ENCODE measurements around the gene CELF1.

The CELF1 gene

DNA sequence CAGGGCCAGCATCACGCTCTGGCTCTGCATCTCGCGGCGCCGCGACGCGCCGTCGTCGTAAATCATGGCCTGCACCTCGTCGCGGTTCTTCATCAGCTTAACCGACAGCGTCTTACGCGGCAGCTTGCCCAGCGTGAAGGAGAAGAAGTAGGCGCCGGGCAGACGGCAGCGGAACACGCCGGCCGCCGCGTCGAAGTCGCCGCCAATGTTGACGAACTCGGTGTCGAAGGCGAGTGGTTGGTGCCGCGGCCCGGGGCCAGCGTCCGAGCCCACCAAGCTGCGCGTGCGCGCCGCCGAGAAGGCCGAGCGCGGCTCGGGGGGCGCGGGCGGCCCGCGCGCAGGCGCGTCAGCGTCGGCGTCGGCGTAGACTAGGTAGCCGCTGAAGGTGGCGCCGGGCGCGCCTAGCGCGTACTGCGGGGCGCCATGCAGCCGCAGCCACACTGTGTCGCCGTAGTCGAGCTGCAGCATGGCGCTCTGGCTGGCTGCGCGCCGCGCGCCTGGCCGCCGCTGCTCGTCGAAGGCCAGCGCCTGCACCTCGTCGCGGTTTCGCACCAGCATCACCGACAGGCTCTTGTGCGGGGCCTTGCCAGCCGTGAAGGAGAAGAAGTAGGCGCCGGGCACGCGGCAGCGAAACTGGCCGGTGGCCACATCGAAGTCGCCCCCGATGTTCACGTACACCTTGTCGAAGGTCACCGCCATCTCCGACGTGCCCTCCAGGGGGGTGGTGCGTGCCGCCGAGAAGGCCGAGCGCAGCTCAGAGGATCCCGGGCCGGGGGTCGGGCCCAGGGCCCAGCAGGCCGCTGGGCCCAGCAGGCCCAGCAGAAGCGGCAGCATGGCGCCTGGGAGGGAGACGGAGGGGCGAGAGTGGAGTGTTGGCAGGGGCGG is 37.3 kb upstream of the CELF1 start:
- TF ChIP-seq CREB1 (IDR thresholded peaks at IDR 0.05; ENCODE audit: low read depth) (no peak), EP300 (IDR thresholded peaks at IDR 0.05; ENCODE audit: borderline replicate concordance) (no peak), CEBPB (IDR thresholded peaks at IDR 0.05) (no peak), FOXM1 (IDR thresholded peaks at IDR 0.05; ENCODE audit: borderline replicate concordance, low read depth) (no peak), TAF1 (IDR thresholded peaks at IDR 0.05; ENCODE audit: low read depth) (no peak), ZBTB7A (IDR thresholded peaks at IDR 0.05; ENCODE audit: low read depth) (no peak), RAD21 (IDR thresholded peaks at IDR 0.05; ENCODE audit: low read depth) (no peak), YY1 (IDR thresholded peaks at IDR 0.05; ENCODE audit: low read depth) (no peak), TEAD4 (IDR thresholded peaks at IDR 0.05) (no peak), TCF12 (IDR thresholded peaks at IDR 0.05; ENCODE audit: low read depth) (no peak), NFIC (IDR thresholded peaks at IDR 0.05) (no peak), EGR1 (IDR thresholded peaks at IDR 0.05) (no peak)
- TF ChIP-seq, protein P1, sequence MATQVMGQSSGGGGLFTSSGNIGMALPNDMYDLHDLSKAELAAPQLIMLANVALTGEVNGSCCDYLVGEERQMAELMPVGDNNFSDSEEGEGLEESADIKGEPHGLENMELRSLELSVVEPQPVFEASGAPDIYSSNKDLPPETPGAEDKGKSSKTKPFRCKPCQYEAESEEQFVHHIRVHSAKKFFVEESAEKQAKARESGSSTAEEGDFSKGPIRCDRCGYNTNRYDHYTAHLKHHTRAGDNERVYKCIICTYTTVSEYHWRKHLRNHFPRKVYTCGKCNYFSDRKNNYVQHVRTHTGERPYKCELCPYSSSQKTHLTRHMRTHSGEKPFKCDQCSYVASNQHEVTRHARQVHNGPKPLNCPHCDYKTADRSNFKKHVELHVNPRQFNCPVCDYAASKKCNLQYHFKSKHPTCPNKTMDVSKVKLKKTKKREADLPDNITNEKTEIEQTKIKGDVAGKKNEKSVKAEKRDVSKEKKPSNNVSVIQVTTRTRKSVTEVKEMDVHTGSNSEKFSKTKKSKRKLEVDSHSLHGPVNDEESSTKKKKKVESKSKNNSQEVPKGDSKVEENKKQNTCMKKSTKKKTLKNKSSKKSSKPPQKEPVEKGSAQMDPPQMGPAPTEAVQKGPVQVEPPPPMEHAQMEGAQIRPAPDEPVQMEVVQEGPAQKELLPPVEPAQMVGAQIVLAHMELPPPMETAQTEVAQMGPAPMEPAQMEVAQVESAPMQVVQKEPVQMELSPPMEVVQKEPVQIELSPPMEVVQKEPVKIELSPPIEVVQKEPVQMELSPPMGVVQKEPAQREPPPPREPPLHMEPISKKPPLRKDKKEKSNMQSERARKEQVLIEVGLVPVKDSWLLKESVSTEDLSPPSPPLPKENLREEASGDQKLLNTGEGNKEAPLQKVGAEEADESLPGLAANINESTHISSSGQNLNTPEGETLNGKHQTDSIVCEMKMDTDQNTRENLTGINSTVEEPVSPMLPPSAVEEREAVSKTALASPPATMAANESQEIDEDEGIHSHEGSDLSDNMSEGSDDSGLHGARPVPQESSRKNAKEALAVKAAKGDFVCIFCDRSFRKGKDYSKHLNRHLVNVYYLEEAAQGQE (IDR thresholded peaks at IDR 0.05; ENCODE audit: low read depth) = no peak
- TF ChIP-seq, protein P2, sequence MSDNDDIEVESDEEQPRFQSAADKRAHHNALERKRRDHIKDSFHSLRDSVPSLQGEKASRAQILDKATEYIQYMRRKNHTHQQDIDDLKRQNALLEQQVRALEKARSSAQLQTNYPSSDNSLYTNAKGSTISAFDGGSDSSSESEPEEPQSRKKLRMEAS (IDR thresholded peaks at IDR 0.05) = no peak
- TF ChIP-seq, protein P3, sequence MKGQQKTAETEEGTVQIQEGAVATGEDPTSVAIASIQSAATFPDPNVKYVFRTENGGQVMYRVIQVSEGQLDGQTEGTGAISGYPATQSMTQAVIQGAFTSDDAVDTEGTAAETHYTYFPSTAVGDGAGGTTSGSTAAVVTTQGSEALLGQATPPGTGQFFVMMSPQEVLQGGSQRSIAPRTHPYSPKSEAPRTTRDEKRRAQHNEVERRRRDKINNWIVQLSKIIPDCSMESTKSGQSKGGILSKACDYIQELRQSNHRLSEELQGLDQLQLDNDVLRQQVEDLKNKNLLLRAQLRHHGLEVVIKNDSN (IDR thresholded peaks at IDR 0.05) = no peak

DNA sequence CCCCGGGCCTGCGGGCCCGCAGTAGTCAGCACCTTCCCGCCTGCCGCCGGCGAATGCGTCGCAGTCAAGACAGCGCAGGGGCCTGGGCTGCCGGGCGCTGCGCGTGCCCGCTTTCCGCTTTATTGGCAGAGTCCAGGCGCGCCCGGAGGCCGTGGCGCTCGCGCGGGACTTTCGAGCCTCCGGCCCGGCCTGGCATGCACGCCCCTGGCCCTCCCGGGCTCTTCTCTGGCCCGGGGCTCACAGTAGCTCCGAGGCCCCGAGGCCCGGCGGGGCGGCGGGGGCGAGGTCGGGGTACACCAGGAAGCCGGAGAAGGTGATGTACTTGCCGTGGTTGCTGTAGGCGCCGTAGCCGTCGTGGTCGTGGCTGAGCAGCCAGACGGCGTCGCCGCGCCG is 36.6 kb upstream of the CELF1 start:
- no peak for TF ChIP-seq FOXM1 (IDR thresholded peaks at IDR 0.05; ENCODE audit: borderline replicate concordance, low read depth)
- no peak for TF ChIP-seq EP300 (IDR thresholded peaks at IDR 0.05; ENCODE audit: borderline replicate concordance)
- no peak for TF ChIP-seq TAF1 (IDR thresholded peaks at IDR 0.05; ENCODE audit: low read depth)
- TF ChIP-seq, protein P1 (IDR thresholded peaks at IDR 0.05; ENCODE audit: low read depth) = no peak
- TF ChIP-seq CEBPB (IDR thresholded peaks at IDR 0.05) = no peak
- no peak for TF ChIP-seq ZBTB7A (IDR thresholded peaks at IDR 0.05; ENCODE audit: low read depth)
- no peak for TF ChIP-seq RAD21 (IDR thresholded peaks at IDR 0.05; ENCODE audit: low read depth)
- TF ChIP-seq YY1 (IDR thresholded peaks at IDR 0.05; ENCODE audit: low read depth) = no peak
- TF ChIP-seq CREB1 (IDR thresholded peaks at IDR 0.05; ENCODE audit: low read depth) = no peak
- TF ChIP-seq, protein P3 (IDR thresholded peaks at IDR 0.05) = no peak
- TF ChIP-seq TCF12 (IDR thresholded peaks at IDR 0.05; ENCODE audit: low read depth) = no peak
- TF ChIP-seq EGR1 (IDR thresholded peaks at IDR 0.05) = no peak
- TF ChIP-seq TEAD4 (IDR thresholded peaks at IDR 0.05) = no peak

DNA sequence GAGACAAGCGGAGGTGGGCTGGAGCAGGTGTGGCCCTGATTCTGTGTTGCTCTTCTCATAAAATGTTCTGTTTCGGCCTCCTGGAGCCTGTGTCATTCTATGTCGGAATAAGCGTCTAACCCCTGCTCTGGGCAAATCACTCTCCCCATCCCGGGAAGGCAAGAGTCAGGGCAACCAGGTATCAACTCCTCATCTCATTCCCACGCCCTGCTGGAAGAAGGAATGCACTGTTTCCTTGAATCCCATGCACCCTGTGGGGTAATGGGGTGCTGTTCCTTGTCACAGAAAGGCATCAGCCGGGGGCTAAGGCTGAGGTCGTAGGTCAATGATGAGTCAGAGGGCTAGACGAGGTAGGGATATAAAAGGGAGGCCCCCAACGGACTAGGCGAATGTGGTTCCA is 36.2 kb upstream of the CELF1 start:
- TF ChIP-seq NFIC (IDR thresholded peaks at IDR 0.05) = no peak
- TF ChIP-seq EP300 (IDR thresholded peaks at IDR 0.05; ENCODE audit: borderline replicate concordance) = no peak
- no peak for TF ChIP-seq FOXM1 (IDR thresholded peaks at IDR 0.05; ENCODE audit: borderline replicate concordance, low read depth)
- no peak for TF ChIP-seq CREB1 (IDR thresholded peaks at IDR 0.05; ENCODE audit: low read depth)
- TF ChIP-seq, protein P3 (IDR thresholded peaks at IDR 0.05) = no peak
- TF ChIP-seq TEAD4 (IDR thresholded peaks at IDR 0.05) = no peak
- no peak for TF ChIP-seq ZBTB7A (IDR thresholded peaks at IDR 0.05; ENCODE audit: low read depth)
- no peak for TF ChIP-seq CEBPB (IDR thresholded peaks at IDR 0.05)
- TF ChIP-seq RAD21 (IDR thresholded peaks at IDR 0.05; ENCODE audit: low read depth) = no peak
- no peak for TF ChIP-seq EGR1 (IDR thresholded peaks at IDR 0.05)
- TF ChIP-seq, protein P1 (IDR thresholded peaks at IDR 0.05; ENCODE audit: low read depth) = no peak
- TF ChIP-seq YY1 (IDR thresholded peaks at IDR 0.05; ENCODE audit: low read depth) = no peak
- no peak for TF ChIP-seq TCF12 (IDR thresholded peaks at IDR 0.05; ENCODE audit: low read depth)
- TF ChIP-seq, protein P2 (IDR thresholded peaks at IDR 0.05) = no peak

Data from Ishikawa (cell line).